ENCODE results near the gene S100A2. TPM values are rescaled to one million over a fixed set of nuclear protein-coding genes. Genes with fewer than 3 reads are reported as not detected.

Gene S100A2
- total RNA-seq, 1 experiment from 2014 or later = 373 TPM

GRCh38 chr1:153513023-153513422, 52.6 kb downstream of the S100A2 start:
- H3K79me2 ChIP-seq (ENCODE audit: low read length) = no peaks in the 10 kb centered on the region
- no peak overlapping the region for H3K9ac ChIP-seq (ENCODE audit: low read length)
- DNase-seq (no peak), ATAC-seq (no peak)
- peak overlapping the region; percentile 45 for H3K27ac ChIP-seq (ENCODE audit: low read length)
- ChIA-PET POLR2A (ENCODE audit: unreplicated experiment) (no interaction called here), CTCF (no interaction called here)
- H4K20me1 ChIP-seq (ENCODE audit: low read length) = no peaks in the 10 kb centered on the region
- H3K9me3 ChIP-seq (ENCODE audit: low read length) = no peaks in the 10 kb centered on the region
- TF ChIP-seq, protein P1, sequence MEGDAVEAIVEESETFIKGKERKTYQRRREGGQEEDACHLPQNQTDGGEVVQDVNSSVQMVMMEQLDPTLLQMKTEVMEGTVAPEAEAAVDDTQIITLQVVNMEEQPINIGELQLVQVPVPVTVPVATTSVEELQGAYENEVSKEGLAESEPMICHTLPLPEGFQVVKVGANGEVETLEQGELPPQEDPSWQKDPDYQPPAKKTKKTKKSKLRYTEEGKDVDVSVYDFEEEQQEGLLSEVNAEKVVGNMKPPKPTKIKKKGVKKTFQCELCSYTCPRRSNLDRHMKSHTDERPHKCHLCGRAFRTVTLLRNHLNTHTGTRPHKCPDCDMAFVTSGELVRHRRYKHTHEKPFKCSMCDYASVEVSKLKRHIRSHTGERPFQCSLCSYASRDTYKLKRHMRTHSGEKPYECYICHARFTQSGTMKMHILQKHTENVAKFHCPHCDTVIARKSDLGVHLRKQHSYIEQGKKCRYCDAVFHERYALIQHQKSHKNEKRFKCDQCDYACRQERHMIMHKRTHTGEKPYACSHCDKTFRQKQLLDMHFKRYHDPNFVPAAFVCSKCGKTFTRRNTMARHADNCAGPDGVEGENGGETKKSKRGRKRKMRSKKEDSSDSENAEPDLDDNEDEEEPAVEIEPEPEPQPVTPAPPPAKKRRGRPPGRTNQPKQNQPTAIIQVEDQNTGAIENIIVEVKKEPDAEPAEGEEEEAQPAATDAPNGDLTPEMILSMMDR (conservative IDR thresholded peaks at IDR 0.05; ENCODE audit: low read depth, low read length) = peak; percentile 53
- TF ChIP-seq EZH2phosphoT487 (IDR thresholded peaks at IDR 0.05; ENCODE audit: borderline replicate concordance, low read length) = no peak
- H3K4me2 ChIP-seq (ENCODE audit: low read length) = no peak overlapping the region
- peaks cover 62% of the 10 kb centered on the region for H3K4me1 ChIP-seq (ENCODE audit: insufficient read depth, low read length)
- no peaks in the 10 kb centered on the region for H3K36me3 ChIP-seq (ENCODE audit: low read depth, low read length)
- peak overlapping the region; percentile 21; the same call in 1 of the 2 replicates for H2AFZ ChIP-seq (ENCODE audit: low read length)
- no TSS peak for BruUV-seq (replicated peaks)
- H3K9me2 ChIP-seq (replicated peaks; ENCODE audit: low read length) = no peaks in the 10 kb centered on the region
- no peaks in the 10 kb centered on the region for H3K27me3 ChIP-seq (ENCODE audit: low read length)
- H3K4me3 ChIP-seq (ENCODE audit: low read length) = no peak overlapping the region
- peaks cover 8% of the 10 kb centered on the region for H3F3A ChIP-seq (ENCODE audit: low read length, unreplicated experiment)
- intact Hi-C loops (cut with micrococcal nuclease) = loop anchor here (5.0 kb wide), 1 partner anchor 34 kb away; the partner anchor contains the start of genes S100A3 and S100A4

Other genes with a start within 250 kb of the S100A2 start
- gene PGLYRP4, start 217.0 kb downstream of the S100A2 start, total RNA-seq (2014; rRNA removed) = not detected in 2 replicates
- gene S100A9, start 208.0 kb downstream of the S100A2 start, total RNA-seq (2014; rRNA removed) = 482 and 559 TPM in 2 replicates
- gene S100A12, start 190.2 kb downstream of the S100A2 start, total RNA-seq (2014; rRNA removed) = not detected in 2 replicates
- gene S100A8, start 174.8 kb downstream of the S100A2 start, total RNA-seq (2014; rRNA removed) = 0.29 TPM in 1 of 2 replicates, not detected in the other
- gene S100A7A, start 149.3 kb downstream of the S100A2 start, total RNA-seq (2014; rRNA removed) = not detected in 2 replicates
- gene S100A7, start 105.2 kb downstream of the S100A2 start, total RNA-seq (2014; rRNA removed) = not detected in 2 replicates
- gene S100A6, start 29.9 kb downstream of the S100A2 start, total RNA-seq (2014; rRNA removed) = 1,818 and 2,572 TPM in 2 replicates
- gene S100A5, start 24.9 kb downstream of the S100A2 start, total RNA-seq (2014; rRNA removed) = 2.5 and 6.3 TPM in 2 replicates
- 32.2 and 55.8 TPM in 2 replicates for gene S100A4, start 20.0 kb downstream of the S100A2 start, total RNA-seq (2014; rRNA removed)
- gene S100A3, start 16.6 kb downstream of the S100A2 start, total RNA-seq (2014; rRNA removed) = 4.6 and 7.9 TPM in 2 replicates
- gene S100A16, start 47.3 kb upstream of the S100A2 start, total RNA-seq (2014; rRNA removed) = 1,254 and 1,288 TPM in 2 replicates
- gene S100A14, start 50.5 kb upstream of the S100A2 start, total RNA-seq (2014; rRNA removed) = 462 and 536 TPM in 2 replicates
- 307 and 350 TPM in 2 replicates for gene S100A13, start 61.7 kb upstream of the S100A2 start, total RNA-seq (2014; rRNA removed)
- gene S100A1, start 62.6 kb upstream of the S100A2 start, total RNA-seq (2014; rRNA removed) = 0.29 TPM in 1 of 2 replicates, not detected in the other
- gene CHTOP, start 68.2 kb upstream of the S100A2 start, total RNA-seq (2014; rRNA removed) = 101 and 112 TPM in 2 replicates
- 46.4 and 82.0 TPM in 2 replicates for gene SNAPIN, start 92.9 kb upstream of the S100A2 start, total RNA-seq (2014; rRNA removed)
- 398 and 439 TPM in 2 replicates for gene ILF2, start 105.1 kb upstream of the S100A2 start, total RNA-seq (2014; rRNA removed)
- 0.46 and 0.84 TPM in 2 replicates for gene NPR1, start 112.8 kb upstream of the S100A2 start, total RNA-seq (2014; rRNA removed)
- gene INTS3, start 162.2 kb upstream of the S100A2 start, total RNA-seq (2014; rRNA removed) = 46.5 and 57.4 TPM in 2 replicates
- 6.3 and 9.2 TPM in 2 replicates for gene SLC27A3, start 209.6 kb upstream of the S100A2 start, total RNA-seq (2014; rRNA removed)